ENCODE data around the gene PDE1C.

- TF ChIP-seq CTCF (conservative IDR thresholded peaks at IDR 0.05; ENCODE audit: low read depth, low read length) (no peak), EZH2 (IDR thresholded peaks at IDR 0.05; ENCODE audit: borderline replicate concordance, low read depth, low read length, poor library complexity, severe bottlenecking) (no peak)
These were observed 185.0 kb downstream of the PDE1C start for GRCh38 chr7:31885171-31885570.

All from A673 (cell line).